ENCODE measurements around the gene NDUFB11.

DNA sequence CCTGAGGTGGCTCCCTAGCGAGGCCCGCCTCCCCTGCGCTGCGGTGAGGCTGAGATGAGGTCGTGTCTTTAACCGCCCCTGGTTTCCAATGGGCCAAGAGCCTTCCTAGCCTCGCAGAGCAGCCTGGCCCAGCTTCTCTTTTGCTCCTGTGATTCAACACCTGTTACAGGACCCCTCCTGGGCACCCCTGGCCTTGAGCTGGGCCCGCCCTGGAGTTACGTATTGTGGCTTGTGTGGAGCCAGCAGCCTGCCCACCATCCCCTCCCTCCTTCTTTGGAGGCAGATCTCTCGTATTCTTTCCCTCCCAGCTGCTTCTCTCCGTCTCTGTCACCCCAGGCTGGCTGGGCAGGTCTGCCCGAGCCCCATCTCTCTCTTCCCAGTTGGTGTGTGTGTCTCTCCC lies 29.9 kb upstream of the NDUFB11 start:
- TF ChIP-seq ARNTL (CRISPR knock-in tag; IDR thresholded peaks at IDR 0.05; ENCODE audit: borderline replicate concordance, low read depth): no peak
- TF ChIP-seq ZNF565 (CRISPR knock-in tag; conservative IDR thresholded peaks at IDR 0.05; ENCODE audit: low read depth): no peak
- no peak for TF ChIP-seq ESRRG (CRISPR knock-in tag; IDR thresholded peaks at IDR 0.05)
- TF ChIP-seq PATZ1 (CRISPR knock-in tag; IDR thresholded peaks at IDR 0.05; ENCODE audit: borderline replicate concordance): no peak
- no peak for TF ChIP-seq ZFP30 (CRISPR knock-in tag; IDR thresholded peaks at IDR 0.05)
- no peak for TF ChIP-seq ZFP3 (CRISPR knock-in tag; IDR thresholded peaks at IDR 0.05)
- TF ChIP-seq RARB (CRISPR knock-in tag; IDR thresholded peaks at IDR 0.05): no peak
- TF ChIP-seq ZC3H10 (CRISPR knock-in tag; IDR thresholded peaks at IDR 0.05): no peak
- no peak for TF ChIP-seq CREB5 (CRISPR knock-in tag; IDR thresholded peaks at IDR 0.05; ENCODE audit: low read depth)

Measured in SK-N-SH treated with all-trans-retinoic acid at 6 μM for 48 hours (cell line).